Cardiac muscle cell (in vitro differentiated cells and primary cell): ENCODE results near the gene ADAMTS18. TPM values are rescaled to one million over a fixed set of nuclear protein-coding genes. Genes with fewer than 3 reads are reported as not detected.

Source experiments
- DNase-seq, 2 donors: peaks; one replicate each; pipeline versions ENCODE4 v3.0.0 to v3.0.0-alpha.2; 2010 to 2017; ENCODE audit warnings: low read depth in 1 of 2, low spot score in 1 of 2
- H3K27ac ChIP-seq: fragments of 200-600 bp; sonication (generic); 2 replicates; pipeline ENCODE4 v1.5.1; 2016
- H3K27me3 ChIP-seq: fragments of 200-600 bp; sonication (generic); 2 replicates; pipeline ENCODE4 v1.6.0; 2016; ENCODE audit warnings: control low read depth
- H3K36me3 ChIP-seq: fragments of 200-600 bp; sonication (generic); 2 replicates; pipeline ENCODE4 v1.5.1; 2016; ENCODE audit warnings: control low read depth
- H3K4me1 ChIP-seq: fragments of 200-600 bp; sonication (generic); 2 replicates; pipeline ENCODE4 v1.8.1; 2017; ENCODE audit warnings: low read depth, mild to moderate bottlenecking, mixed run types
- H3K4me3 ChIP-seq: fragments of 200-600 bp; sonication (generic); 2 replicates; pipeline ENCODE4 v1.5.1; 2016; ENCODE audit warnings: mild to moderate bottlenecking
- H3K9me3 ChIP-seq: fragments of 200-600 bp; sonication (generic); 2 replicates; pipeline ENCODE4 v1.5.1; 2017; ENCODE audit warnings: low read depth, mild to moderate bottlenecking, control low read depth
- CTCF ChIP-seq: IDR thresholded peaks from 2 replicates; pipeline ENCODE4 v1.5.1; 2012; ENCODE audit warnings: low read depth, mild to moderate bottlenecking, low read length
- polyA plus RNA-seq: library from polyadenylated mRNA; unstranded; fragments of >200 nt; fragmentation: Nextera tagmentation; extraction: Ambion mirVana; gene quantifications from 2 replicates; pipeline ENCODE4 v1.2.1, GENCODE V29; 2016
- total RNA-seq: library from RNA; depleted of rRNA; stranded (reverse); fragments of >200 nt; gene quantifications from 2 replicates; pipeline ENCODE4 v1.2.3, GENCODE V29; 2016

The ADAMTS18 gene
- total and polyA plus RNA-seq, 2 experiments from 2014 or later = 0.06 TPM; not detected in 1

- no peak for TF ChIP-seq CTCF
- no peak overlapping the region for H3K27ac ChIP-seq
- no peaks in the 10 kb centered on the region for H3K36me3 ChIP-seq
- H3K4me1 ChIP-seq = no peaks in the 10 kb centered on the region
- no peak for DNase-seq
- H3K9me3 ChIP-seq = no peaks in the 10 kb centered on the region
- H3K4me3 ChIP-seq = no peak overlapping the region
- H3K27me3 ChIP-seq = peaks cover 50% of the 10 kb centered on the region
These were observed 4.5 kb downstream of the ADAMTS18 start for GRCh38 chr16:77430360-77430759.

GRCh38 chr16:77424871-77425604 lies 9.8 kb downstream of the ADAMTS18 start:
- DNase-seq = no peak
- Histone ChIP-seq H3K9me3 (no peaks in the 10 kb centered on the region), H3K4me1 (no peaks in the 10 kb centered on the region), H3K36me3 (no peaks in the 10 kb centered on the region), H3K4me3 (no peak overlapping the region), H3K27ac (no peak overlapping the region), H3K27me3 (no peaks in the 10 kb centered on the region)
- TF ChIP-seq CTCF = no peak

- TF ChIP-seq CTCF = no peak
- Histone ChIP-seq H3K9me3 (no peaks in the 10 kb centered on the region), H3K4me3 (no peak overlapping the region), H3K36me3 (no peaks in the 10 kb centered on the region), H3K4me1 (no peaks in the 10 kb centered on the region), H3K27me3 (no peaks in the 10 kb centered on the region), H3K27ac (no peak overlapping the region)
- DNase-seq = no peak
These were observed 12.5 kb downstream of the ADAMTS18 start for GRCh38 chr16:77422196-77422784.

GRCh38 chr16:77416939-77417480 lies 17.8 kb downstream of the ADAMTS18 start:
- no peaks in the 10 kb centered on the region for H3K36me3 ChIP-seq
- no peak for TF ChIP-seq CTCF

GRCh38 chr16:77414752-77415231 lies 20.0 kb downstream of the ADAMTS18 start:
- Histone ChIP-seq H3K27me3 (no peaks in the 10 kb centered on the region), H3K36me3 (no peaks in the 10 kb centered on the region), H3K9me3 (no peaks in the 10 kb centered on the region), H3K4me3 (no peak overlapping the region), H3K4me1 (no peaks in the 10 kb centered on the region), H3K27ac (no peak overlapping the region)
- TF ChIP-seq CTCF = no peak
- DNase-seq = no peak

More at GRCh38 chr16:77416939-77417480, 17.8 kb downstream of the ADAMTS18 start:
- H3K27me3 ChIP-seq = no peaks in the 10 kb centered on the region
- H3K9me3 ChIP-seq = no peaks in the 10 kb centered on the region
- no peak overlapping the region for H3K27ac ChIP-seq
- DNase-seq = no peak
- no peak overlapping the region for H3K4me3 ChIP-seq
- no peaks in the 10 kb centered on the region for H3K4me1 ChIP-seq
